H9 (cell line): Measurements from ENCODE around the gene ZNF341. TPM values are rescaled to one million over a fixed set of nuclear protein-coding genes. Genes with fewer than 3 reads are reported as not detected.

Experiments
- DNase-seq: peaks from one replicate; pipeline ENCODE4 v3.0.0-alpha.2; 2017
- H2AFZ ChIP-seq: one replicate; pipeline ENCODE4 v1.6.1; 2013; ENCODE audit warnings: mild to moderate bottlenecking, low read length, control low read depth, moderate library complexity
- H2AK5ac ChIP-seq: 2 replicates; pipeline ENCODE4 v1.6.1; 2013; ENCODE audit warnings: low read length, control low read depth, mixed read lengths; ENCODE audit not compliant: insufficient read length
- H2BK120ac ChIP-seq: one replicate; pipeline ENCODE4 v1.6.1; 2013; ENCODE audit warnings: low read depth, mild to moderate bottlenecking, low read length, control low read depth, inconsistent platforms; ENCODE audit not compliant: poor library complexity, severe bottlenecking
- H2BK12ac ChIP-seq: 2 replicates; pipeline ENCODE4 v1.6.1; 2013; ENCODE audit warnings: low read length, control low read depth, mixed read lengths, low read depth; ENCODE audit not compliant: insufficient read length
- H2BK15ac ChIP-seq: 2 replicates; pipeline ENCODE4 v1.6.1; 2013; ENCODE audit warnings: low read depth, low read length, control low read depth
- H2BK20ac ChIP-seq: one replicate; pipeline ENCODE4 v1.6.1; 2013; ENCODE audit warnings: low read depth, mild to moderate bottlenecking, low read length, control low read depth, inconsistent platforms; ENCODE audit not compliant: poor library complexity, severe bottlenecking
- H2BK5ac ChIP-seq: 2 replicates; pipeline ENCODE4 v1.6.1; 2013; ENCODE audit warnings: low read length, control low read depth, mixed read lengths; ENCODE audit not compliant: insufficient read length
- H3K14ac ChIP-seq: 2 replicates; pipeline ENCODE4 v1.6.1; 2013; ENCODE audit warnings: low read length, control low read depth; ENCODE audit not compliant: insufficient read depth
- H3K18ac ChIP-seq: 2 replicates; pipeline ENCODE4 v1.6.1; 2013; ENCODE audit warnings: low read depth, mild to moderate bottlenecking, mixed read lengths, low read length, control low read depth; ENCODE audit not compliant: insufficient read length
- H3K23ac ChIP-seq: 2 replicates; pipeline ENCODE4 v1.6.1; 2013; ENCODE audit warnings: low read length, control low read depth, mixed read lengths, low read depth; ENCODE audit not compliant: insufficient read length
- H3K23me2 ChIP-seq: 2 replicates; pipeline ENCODE4 v1.6.1; 2013; ENCODE audit warnings: low read depth, mild to moderate bottlenecking, mixed read lengths, low read length, control low read depth; ENCODE audit not compliant: insufficient read length, poor library complexity, severe bottlenecking
- H3K27ac ChIP-seq: 2 replicates; pipeline ENCODE4 v1.5.1; 2013; ENCODE audit warnings: low read length, control low read depth, mixed read lengths, low read depth; ENCODE audit not compliant: insufficient read length
- H3K27me3 ChIP-seq: 2 replicates; pipeline ENCODE4 v1.6.1; 2013; ENCODE audit warnings: low read length, control low read depth, inconsistent platforms; ENCODE audit not compliant: insufficient read depth
- H3K4ac ChIP-seq: 2 replicates; pipeline ENCODE4 v1.6.1; 2013; ENCODE audit warnings: low read depth, mild to moderate bottlenecking, control low read depth, inconsistent platforms, low read length, moderate library complexity
- H3K4me1 ChIP-seq: 2 replicates; pipeline ENCODE4 v1.6.1; 2013; ENCODE audit warnings: low read length, control low read depth, inconsistent platforms; ENCODE audit not compliant: insufficient read depth
- H3K4me2 ChIP-seq: 2 replicates; pipeline ENCODE4 v1.6.1; 2013; ENCODE audit warnings: low read length, control low read depth, mixed read lengths; ENCODE audit not compliant: insufficient read length, insufficient read depth
- H3K56ac ChIP-seq: 2 replicates; pipeline ENCODE4 v1.6.1; 2013; ENCODE audit warnings: low read depth, mild to moderate bottlenecking, mixed read lengths, low read length, control low read depth; ENCODE audit not compliant: insufficient read length
- H3K79me1 ChIP-seq: 2 replicates; pipeline ENCODE4 v1.6.1; 2013; ENCODE audit warnings: low read depth, mild to moderate bottlenecking, moderate library complexity, low read length, control low read depth, inconsistent platforms; ENCODE audit not compliant: insufficient read depth, poor library complexity, severe bottlenecking
- H3K79me2 ChIP-seq: 2 replicates; pipeline ENCODE4 v1.6.1; 2013; ENCODE audit warnings: low read length, control low read depth, inconsistent platforms; ENCODE audit not compliant: insufficient read depth
- H3K9ac ChIP-seq: 2 replicates; pipeline ENCODE4 v1.6.1; 2013; ENCODE audit warnings: low read length, control low read depth, mixed read lengths; ENCODE audit not compliant: insufficient read length; ENCODE audit errors: extremely low read depth
- H3K9me3 ChIP-seq: one replicate; pipeline ENCODE4 v1.6.1; 2013; ENCODE audit warnings: low read depth, low read length, inconsistent platforms; ENCODE audit not compliant: control insufficient read depth
- H3T11ph ChIP-seq: one replicate; pipeline ENCODE4 v1.6.1; 2013; ENCODE audit warnings: mild to moderate bottlenecking, low read length, control low read depth, inconsistent platforms
- H4K20me1 ChIP-seq: one replicate; pipeline ENCODE4 v1.6.1; 2013; ENCODE audit not compliant: control insufficient read depth, insufficient read length, insufficient read depth
- H4K5ac ChIP-seq: 2 replicates; pipeline ENCODE4 v1.6.1; 2013; ENCODE audit warnings: low read depth, mild to moderate bottlenecking, mixed read lengths, low read length, control low read depth; ENCODE audit not compliant: insufficient read length
- H4K8ac ChIP-seq: replicated peaks from 2 replicates; pipeline ENCODE4 v1.6.1; 2013; ENCODE audit warnings: low read length, control low read depth, mixed read lengths, low read depth; ENCODE audit not compliant: insufficient read length
- H4K91ac ChIP-seq: 2 replicates; pipeline ENCODE4 v1.6.1; 2013; ENCODE audit warnings: low read depth, mild to moderate bottlenecking, moderate library complexity, mixed read lengths, low read length, control low read depth; ENCODE audit not compliant: insufficient read length
- H3K27ac Mint-ChIP-seq, 3 experiments: 2 replicates in 2 of 3; 3 replicates in 1 of 3; pipeline ENCODE4 v1.8.0; 2020 to 2021; ENCODE audit warnings: mixed read lengths in 3 of 3, mild to moderate bottlenecking in 1 of 3, moderate library complexity in 1 of 3
- H3K27me3 Mint-ChIP-seq: 2 replicates; pipeline ENCODE4 v1.8.0; 2021; ENCODE audit warnings: low read depth, mild to moderate bottlenecking, moderate library complexity, mixed read lengths
- H3K36me3 Mint-ChIP-seq, 3 experiments: 2 replicates in 2 of 3; 3 replicates in 1 of 3; pipeline ENCODE4 v1.8.0; 2020 to 2021; ENCODE audit warnings: low read depth in 3 of 3, mixed read lengths in 3 of 3; ENCODE audit not compliant: insufficient read depth in 1 of 3
- H3K4me1 Mint-ChIP-seq, 2 experiments: 2 replicates each; pipeline ENCODE4 v1.8.0; 2020; ENCODE audit warnings: mixed read lengths in 2 of 2
- H3K4me3 Mint-ChIP-seq, 2 experiments: 2 replicates in 1 of 2; 3 replicates in 1 of 2; pipeline ENCODE4 v1.8.0; 2020 to 2021; ENCODE audit warnings: mild to moderate bottlenecking in 2 of 2, mixed read lengths in 2 of 2, moderate library complexity in 1 of 2
- H3K9me3 Mint-ChIP-seq, 2 experiments: 2 replicates in 1 of 2; 3 replicates in 1 of 2; pipeline ENCODE4 v1.8.0; 2020; ENCODE audit warnings: mild to moderate bottlenecking in 2 of 2, mixed read lengths in 2 of 2, moderate library complexity in 1 of 2
- WGBS: extraction: QIAGEN DNeasy Blood & Tissue Kit; methylation state at CpG from one replicate; pipeline ENCODE4 v1.1.7; 2013; ENCODE audit warnings: missing lambda C conversion rate, low lambda C conversion rate, mixed read lengths; ENCODE audit not compliant: insufficient read length; ENCODE audit errors: extremely low coverage; 5-methylcytosine and 5-hydroxymethylcytosine counted together
- total RNA-seq: library from RNA; stranded (reverse); gene quantifications from 2 replicates; pipeline ENCODE4 v1.2.1, GENCODE V29; 2021
- TF ChIP-seq, protein P1 (sequence below): fragments of 200-600 bp; sonication (generic); conservative IDR thresholded peaks from 3 replicates; pipeline ENCODE4 v1.8.0; 2021; ENCODE audit warnings: antibody characterized with exemption, mild to moderate bottlenecking

ZNF341 gene
- total RNA-seq, 1 experiment from 2014 or later = 5.2 TPM

DNA sequence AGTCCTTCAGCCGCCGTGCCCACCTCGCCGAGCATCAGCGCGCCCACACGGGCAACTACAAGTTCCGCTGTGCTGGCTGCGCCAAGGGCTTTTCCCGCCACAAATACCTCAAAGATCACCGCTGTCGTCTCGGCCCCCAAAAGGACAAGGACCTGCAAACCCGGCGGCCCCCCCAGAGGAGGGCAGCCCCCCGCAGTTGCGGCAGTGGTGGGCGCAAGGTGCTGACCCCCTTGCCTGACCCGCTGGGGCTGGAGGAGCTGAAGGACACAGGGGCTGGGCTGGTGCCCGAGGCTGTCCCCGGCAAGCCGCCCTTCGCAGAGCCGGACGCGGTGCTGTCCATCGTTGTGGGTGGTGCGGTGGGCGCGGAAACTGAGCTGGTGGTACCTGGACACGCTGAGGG lies 59.2 kb downstream of the ZNF341 start:
- Mint-ChIP-seq H3K36me3 (peaks cover 0 to 7% (median 0%) of the 10 kb centered on the region in 3 experiments; a peak in 1 of 7 replicates), H3K4me1 (peaks cover 2 to 3% of the 10 kb centered on the region in 2 experiments; a peak in 1 of 4 replicates), H3K9me3 (no peaks in the 10 kb centered on the region), H3K4me3 (no peak overlapping the region), H3K27me3 (no peaks in the 10 kb centered on the region), H3K27ac (no peak overlapping the region)
- no peak overlapping the region for H2BK20ac ChIP-seq
- no peak overlapping the region for H3K4me2 ChIP-seq
- H4K8ac ChIP-seq = no peak overlapping the region
- no peak overlapping the region for H3K27ac ChIP-seq
- no peaks in the 10 kb centered on the region for H3K9me3 ChIP-seq
- H3K4ac ChIP-seq = no peak overlapping the region
- no peaks in the 10 kb centered on the region for H4K20me1 ChIP-seq
- no peak overlapping the region for H4K91ac ChIP-seq
- no peak overlapping the region for H2BK15ac ChIP-seq
- no peaks in the 10 kb centered on the region for H3K23me2 ChIP-seq
- TF ChIP-seq, protein P1, sequence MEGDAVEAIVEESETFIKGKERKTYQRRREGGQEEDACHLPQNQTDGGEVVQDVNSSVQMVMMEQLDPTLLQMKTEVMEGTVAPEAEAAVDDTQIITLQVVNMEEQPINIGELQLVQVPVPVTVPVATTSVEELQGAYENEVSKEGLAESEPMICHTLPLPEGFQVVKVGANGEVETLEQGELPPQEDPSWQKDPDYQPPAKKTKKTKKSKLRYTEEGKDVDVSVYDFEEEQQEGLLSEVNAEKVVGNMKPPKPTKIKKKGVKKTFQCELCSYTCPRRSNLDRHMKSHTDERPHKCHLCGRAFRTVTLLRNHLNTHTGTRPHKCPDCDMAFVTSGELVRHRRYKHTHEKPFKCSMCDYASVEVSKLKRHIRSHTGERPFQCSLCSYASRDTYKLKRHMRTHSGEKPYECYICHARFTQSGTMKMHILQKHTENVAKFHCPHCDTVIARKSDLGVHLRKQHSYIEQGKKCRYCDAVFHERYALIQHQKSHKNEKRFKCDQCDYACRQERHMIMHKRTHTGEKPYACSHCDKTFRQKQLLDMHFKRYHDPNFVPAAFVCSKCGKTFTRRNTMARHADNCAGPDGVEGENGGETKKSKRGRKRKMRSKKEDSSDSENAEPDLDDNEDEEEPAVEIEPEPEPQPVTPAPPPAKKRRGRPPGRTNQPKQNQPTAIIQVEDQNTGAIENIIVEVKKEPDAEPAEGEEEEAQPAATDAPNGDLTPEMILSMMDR = no peak
- H3T11ph ChIP-seq = no peak overlapping the region
- H2BK12ac ChIP-seq = no peak overlapping the region
- H3K27me3 ChIP-seq = no peaks in the 10 kb centered on the region
- no peak for DNase-seq
- no peak overlapping the region for H2AK5ac ChIP-seq
- no peak overlapping the region for H4K5ac ChIP-seq
- H3K56ac ChIP-seq = no peak overlapping the region
- no peak overlapping the region for H3K18ac ChIP-seq
- H2AFZ ChIP-seq = no peak overlapping the region
- no peak overlapping the region for H3K9ac ChIP-seq
- no CpG with 5 or more reads among the region's 31 CpGs for WGBS
- no peak overlapping the region for H2BK120ac ChIP-seq
- H3K79me1 ChIP-seq = no peaks in the 10 kb centered on the region
- H3K23ac ChIP-seq = no peak overlapping the region
- no peak overlapping the region for H3K14ac ChIP-seq
- no peak overlapping the region for H2BK5ac ChIP-seq
- no peaks in the 10 kb centered on the region for H3K4me1 ChIP-seq
- no peaks in the 10 kb centered on the region for H3K79me2 ChIP-seq
